Natural killer cell (primary cell): Measurements from ENCODE around the gene HELZ. TPM values are rescaled to one million over a fixed set of nuclear protein-coding genes. Genes with fewer than 3 reads are reported as not detected.
"Not testable (repeated sequence)": the region's sequence is repeated elsewhere in the genome, so short reads cannot be mapped to it uniquely, and the experiment has no call there.

Source experiments
- ATAC-seq, 3 donors: fragments of 150-1000 bp in 2 of 3; fragments of 200-7000 bp in 1 of 3; cut with Tn5 transposase; 1 replicate in 1 of 3; 2 replicates in 2 of 3; pipeline ENCODE4 v1.10.0; 2021; ENCODE audit warnings: mild to moderate bottlenecking in 2 of 3, moderate library complexity in 2 of 3
- DNase-seq, 2 donors: peaks; one replicate each; pipeline versions ENCODE4 v3.0.0 to v3.0.0-alpha.2; 2013 to 2021; ENCODE audit warnings: mixed read lengths in 1 of 2
- H3K27ac ChIP-seq: one replicate; pipeline ENCODE4 v1.5.1; 2013; ENCODE audit warnings: mild to moderate bottlenecking, low read length
- H3K27me3 ChIP-seq: one replicate; pipeline ENCODE4 v1.6.1; 2013; ENCODE audit warnings: low read length; ENCODE audit not compliant: control insufficient read depth, insufficient read depth
- H3K36me3 ChIP-seq: one replicate; pipeline ENCODE4 v1.6.1; 2013; ENCODE audit warnings: low read length; ENCODE audit not compliant: control insufficient read depth, insufficient read depth
- H3K4me1 ChIP-seq: one replicate; pipeline ENCODE4 v1.6.1; 2013; ENCODE audit warnings: low read length; ENCODE audit not compliant: control insufficient read depth, insufficient read depth
- H3K4me3 ChIP-seq: one replicate; pipeline ENCODE4 v1.5.1; 2013; ENCODE audit warnings: low read length
- H3K9me3 ChIP-seq: one replicate; pipeline ENCODE4 v1.6.1; 2013; ENCODE audit warnings: low read length; ENCODE audit not compliant: control insufficient read depth, insufficient read depth
- H3K27ac Mint-ChIP-seq, 2 donors: one replicate each; pipeline ENCODE4 v1.8.0; 2022; ENCODE audit warnings: mild to moderate bottlenecking in 2 of 2, mixed read lengths in 2 of 2, moderate library complexity in 1 of 2
- H3K27me3 Mint-ChIP-seq, 2 donors: one replicate each; pipeline ENCODE4 v1.8.0; 2022; ENCODE audit warnings: low read depth in 2 of 2, mixed read lengths in 2 of 2
- H3K36me3 Mint-ChIP-seq: one replicate; pipeline ENCODE4 v1.8.0; 2022; ENCODE audit warnings: mixed read lengths
- H3K4me1 Mint-ChIP-seq, 2 donors: one replicate each; pipeline ENCODE4 v1.8.0; 2022; ENCODE audit warnings: mixed read lengths in 2 of 2
- H3K4me3 Mint-ChIP-seq: one replicate; pipeline ENCODE4 v1.8.0; 2022; ENCODE audit warnings: mild to moderate bottlenecking, moderate library complexity, mixed read lengths
- H3K9me3 Mint-ChIP-seq, 2 donors: one replicate each; pipeline ENCODE4 v1.8.0; 2022; ENCODE audit warnings: mixed read lengths in 2 of 2
- CTCF ChIP-seq: fragments of 200-600 bp; IDR thresholded peaks from one replicate; pipeline ENCODE4 v1.8.0; 2022; ENCODE audit warnings: antibody characterized with exemption
- WGBS: methylation state at CpG from one replicate; pipeline ENCODE4 v1.1.7; 2013; ENCODE audit warnings: missing lambda C conversion rate; ENCODE audit not compliant: insufficient coverage; 5-methylcytosine and 5-hydroxymethylcytosine counted together
- intact Hi-C: fragments of 100-400 bp; cut with micrococcal nuclease; formaldehyde crosslinking; loops from one replicate; pipeline ENCODE4 v1.14.2; 2022
- total RNA-seq, 4 donors: library from RNA; stranded (reverse); fragments of 120-200 nt in 1 of 4; gene quantifications; one replicate each; pipeline versions ENCODE4 v1.2.3 to v1.2.4, GENCODE V29; 2013 to 2022

Gene HELZ
- total RNA-seq, 3 donors from 2014 or later (not counting 1 experiment from before 2014, with no cell fraction given): 274 to 355 (median 292) TPM

- TF ChIP-seq CTCF: no peak
- Mint-ChIP-seq H3K4me3 (no peak overlapping the region), H3K27ac (peak overlapping the region; percentile 58 to 71), H3K36me3 (peaks cover 11% of the 10 kb centered on the region), H3K9me3 (peaks cover 0 to 2% of the 10 kb centered on the region in 2 donors), H3K4me1 (peaks cover 8 to 10% of the 10 kb centered on the region in 2 donors), H3K27me3 (no peaks in the 10 kb centered on the region)
- intact Hi-C loops: no loop called here
- no peaks in the 10 kb centered on the region for H3K9me3 ChIP-seq
- H3K4me3 ChIP-seq: no peak overlapping the region
- no peaks in the 10 kb centered on the region for H3K27me3 ChIP-seq
- no peak overlapping the region for H3K27ac ChIP-seq
- WGBS: 100% methylated on average over 2 of the region's 4 CpGs
- peaks cover 65% of the 10 kb centered on the region for H3K36me3 ChIP-seq
- ATAC-seq (no peak), DNase-seq (no peak)
- peaks cover under 1% of the 10 kb centered on the region for H3K4me1 ChIP-seq
These were observed 99.7 kb downstream of the HELZ start for GRCh38 chr17:67145183-67145805.

- no peak for DNase-seq
- Histone ChIP-seq H3K4me1 (peaks cover 12% of the 10 kb centered on the region), H3K4me3 (no peak overlapping the region), H3K9me3 (no peaks in the 10 kb centered on the region), H3K27me3 (no peaks in the 10 kb centered on the region), H3K27ac (no peak overlapping the region), H3K36me3 (peaks cover 54% of the 10 kb centered on the region)
- no peak overlapping the region for H3K4me3 Mint-ChIP-seq
- intact Hi-C loops: no loop called here
- H3K27me3 Mint-ChIP-seq: no peaks in the 10 kb centered on the region
- peak overlapping the region; percentile 36 to 48 for H3K27ac Mint-ChIP-seq
- 97% methylated on average over 5 of the region's 5 CpGs for WGBS
- H3K36me3 Mint-ChIP-seq: peaks cover 11% of the 10 kb centered on the region
- peaks cover 0 to 2% of the 10 kb centered on the region in 2 donors for H3K9me3 Mint-ChIP-seq
- no peak for TF ChIP-seq CTCF
- ATAC-seq: no peak
- peaks cover 28 to 29% of the 10 kb centered on the region in 2 donors for H3K4me1 Mint-ChIP-seq
These were observed 101.7 kb downstream of the HELZ start for GRCh38 chr17:67143318-67143717.

GRCh38 chr17:67142030-67142429, 103.0 kb downstream of the HELZ start:
- Histone ChIP-seq H3K4me1 (peaks cover 14% of the 10 kb centered on the region), H3K36me3 (peaks cover 45% of the 10 kb centered on the region)
- H3K27me3 Mint-ChIP-seq, intact Hi-C loops, H3K4me3 Mint-ChIP-seq, H3K27ac ChIP-seq, H3K9me3 Mint-ChIP-seq, H3K27me3 ChIP-seq, ATAC-seq, H3K9me3 ChIP-seq, H3K4me3 ChIP-seq, DNase-seq: not testable (repeated sequence)
- H3K36me3 Mint-ChIP-seq: peaks cover 11% of the 10 kb centered on the region
- WGBS: 100% methylated on average over 1 of the region's 1 CpG
- H3K4me1 Mint-ChIP-seq: peaks cover 39 to 40% of the 10 kb centered on the region in 2 donors
- H3K27ac Mint-ChIP-seq: peak overlapping the region in 1 of 2 donors; percentile 55

DNA sequence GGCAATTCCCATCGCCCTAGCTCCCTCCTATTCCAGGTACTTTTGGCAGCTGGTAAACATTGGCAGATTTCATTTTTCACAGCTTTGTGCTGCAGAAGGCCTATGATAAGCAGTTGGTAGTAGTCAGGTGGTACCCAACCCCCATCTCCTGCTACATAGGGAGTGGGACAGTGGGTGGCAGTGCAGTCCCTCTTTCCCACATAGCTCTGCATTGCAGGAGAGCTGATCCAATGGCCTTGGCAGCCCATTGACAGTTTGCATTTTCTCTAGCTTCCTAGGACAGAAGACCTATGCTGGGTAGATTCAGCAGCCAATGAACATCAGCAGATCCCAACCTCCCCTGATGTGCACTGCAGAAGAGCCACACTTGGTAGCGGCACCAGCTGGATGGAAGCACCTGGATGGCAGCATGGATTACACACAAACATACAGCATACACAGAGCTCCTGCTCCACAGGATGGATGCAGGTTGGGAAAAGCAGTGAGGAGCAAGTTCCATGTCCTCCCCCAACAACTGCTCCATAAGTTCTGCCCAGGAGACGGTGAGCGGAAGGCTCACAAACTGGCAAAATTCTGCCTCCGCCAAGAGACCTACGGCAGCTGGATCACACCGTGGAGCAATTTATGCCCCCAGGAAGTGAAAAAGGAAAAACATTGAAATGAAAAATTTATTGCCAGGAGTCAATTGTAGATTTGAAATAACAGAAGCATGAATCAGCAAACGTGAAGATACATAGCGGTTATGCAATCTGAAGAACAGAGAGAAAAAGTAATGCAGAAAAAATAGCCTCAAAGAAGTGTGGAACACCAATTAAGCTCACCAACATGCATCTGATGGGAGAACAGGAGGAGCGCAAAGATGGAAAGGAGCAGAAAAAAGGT, 105.0 kb downstream of the HELZ start:
- H3K27ac Mint-ChIP-seq: peak overlapping the region; percentile 83 to 86
- intact Hi-C loops: loop anchor here (5.0 kb wide), 1 partner anchor 107 kb away; the partner anchor contains the start of gene HELZ
- H3K36me3 Mint-ChIP-seq: peaks cover 3% of the 10 kb centered on the region
- WGBS: 80% methylated on average over 10 of the region's 10 CpGs
- no peak overlapping the region for H3K4me3 Mint-ChIP-seq
- no peaks in the 10 kb centered on the region for H3K27me3 ChIP-seq
- H3K4me1 ChIP-seq: peaks cover 14% of the 10 kb centered on the region
- ATAC-seq: no peak
- H3K36me3 ChIP-seq: peaks cover 44% of the 10 kb centered on the region
- no peaks in the 10 kb centered on the region for H3K9me3 ChIP-seq
- no peak for DNase-seq
- peaks cover 0 to 2% of the 10 kb centered on the region in 2 donors for H3K9me3 Mint-ChIP-seq
- no peak for TF ChIP-seq CTCF
- H3K27ac ChIP-seq: no peak overlapping the region
- no peak overlapping the region for H3K4me3 ChIP-seq
- H3K4me1 Mint-ChIP-seq: peaks cover 38% of the 10 kb centered on the region in 2 donors
- no peaks in the 10 kb centered on the region for H3K27me3 Mint-ChIP-seq
